Activated CD4-positive, alpha-beta T cell treated with anti-CD3 and anti-CD28 coated beads for 36 hours (primary cell): ENCODE data around the gene XPC. TPM values are rescaled to one million over a fixed set of nuclear protein-coding genes. Genes with fewer than 3 reads are reported as not detected.

Experiments used
- ATAC-seq: fragments of 200-7000 bp; cut with Tn5 transposase; one replicate; pipeline ENCODE4 v1.10.0; 2021; ENCODE audit warnings: mild to moderate bottlenecking, moderate library complexity
- CTCF ChIA-PET: fragments of 350-600 bp; sonication (Branson Sonifier 250); formaldehyde crosslinking; loops from one replicate; lab custom pipeline; 2021; ENCODE audit warnings: antibody characterized with exemption; lab: Charles Lee
- POLR2A ChIA-PET: fragments of 350-600 bp; sonication (Branson Sonifier 250); formaldehyde crosslinking; loops from one replicate; lab custom pipeline; 2021; ENCODE audit warnings: antibody characterized with exemption, inconsistent platforms; lab: Charles Lee
- DNase-seq: peaks from one replicate; pipeline ENCODE4 v3.0.0-alpha.2; 2020
- H3K27ac Mint-ChIP-seq: one replicate; pipeline ENCODE4 v1.8.0; 2021; ENCODE audit warnings: mixed read lengths
- H3K27me3 Mint-ChIP-seq: one replicate; pipeline ENCODE4 v1.8.0; 2021; ENCODE audit warnings: mixed read lengths
- H3K36me3 Mint-ChIP-seq: one replicate; pipeline ENCODE4 v1.8.0; 2021; ENCODE audit warnings: low read depth, mixed read lengths
- H3K4me1 Mint-ChIP-seq: one replicate; pipeline ENCODE4 v1.8.0; 2021; ENCODE audit warnings: mixed read lengths
- H3K4me3 Mint-ChIP-seq: one replicate; pipeline ENCODE4 v1.8.0; 2021; ENCODE audit warnings: mild to moderate bottlenecking, moderate library complexity, mixed read lengths
- H3K9me3 Mint-ChIP-seq: one replicate; pipeline ENCODE4 v1.8.0; 2021; ENCODE audit warnings: low read depth, mixed read lengths
- intact Hi-C, 2 experiments: fragments of 100-400 bp; cut with DNase I in 1 of 2; cut with micrococcal nuclease in 1 of 2; formaldehyde crosslinking; loops; one replicate each; pipeline versions ENCODE4 v1.14.2 to v1.15.1; 2022 to 2024; cut with DNase I, micrococcal nuclease
- total RNA-seq, 2 experiments: library from RNA; stranded (reverse); gene quantifications; one replicate each; pipeline ENCODE4 v1.2.3, GENCODE V29; 2021

XPC gene
- total RNA-seq, 2 experiments from 2014 or later, result 24.3 to 24.7 TPM

DNA sequence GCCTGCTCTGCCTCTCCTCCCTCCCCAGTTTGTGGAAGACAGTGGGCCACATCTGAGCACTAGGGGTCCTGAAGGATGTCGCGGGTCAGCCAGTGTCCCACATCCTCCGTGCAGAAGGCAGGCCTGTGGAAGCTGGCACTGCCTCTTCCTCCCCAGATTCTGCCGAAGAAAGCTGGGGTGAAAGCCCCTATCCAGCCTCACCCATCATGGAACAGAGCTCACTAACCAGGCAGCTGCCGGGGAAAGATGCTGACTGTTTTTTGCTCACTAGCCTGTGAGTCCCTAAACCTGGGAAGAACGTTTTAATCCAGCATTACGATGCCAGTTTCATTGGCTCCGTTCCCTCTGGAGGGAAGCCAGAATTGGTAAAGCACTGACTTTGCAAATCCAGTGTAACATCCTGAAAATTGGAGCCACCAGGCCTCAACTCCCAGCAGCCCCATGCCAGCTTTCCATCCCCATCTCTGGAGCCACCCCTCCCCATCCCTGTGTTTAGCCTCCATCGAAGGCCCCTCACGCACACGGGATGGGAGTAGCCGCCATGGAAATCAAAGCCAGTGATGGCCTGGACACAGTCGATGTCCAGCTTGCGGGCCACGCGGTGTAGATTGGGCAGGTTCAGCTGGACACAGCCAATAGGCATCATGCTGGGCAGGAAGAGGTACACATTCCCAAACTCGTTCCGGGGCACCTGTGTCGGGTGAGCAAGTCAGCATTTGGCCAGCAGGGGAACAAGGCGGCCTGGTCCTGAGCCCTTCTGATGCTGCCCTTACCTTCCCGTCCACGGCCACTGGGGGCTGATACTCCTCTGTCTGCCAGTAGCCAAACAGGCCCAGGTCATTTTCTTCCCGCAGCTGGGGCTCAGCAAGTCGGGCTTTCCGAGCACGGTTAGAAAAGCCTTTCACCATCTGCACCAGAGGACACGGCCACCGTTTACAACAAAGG, 30.1 kb downstream of the XPC start:
- Mint-ChIP-seq H3K36me3 (peaks cover 23% of the 10 kb centered on the region), H3K4me3 (no peak overlapping the region), H3K9me3 (no peaks in the 10 kb centered on the region), H3K4me1 (peaks cover 25% of the 10 kb centered on the region), H3K27ac (no peak overlapping the region), H3K27me3 (no peaks in the 10 kb centered on the region)
- DNase-seq (no peak), ATAC-seq (no peak)
- ChIA-PET POLR2A (no interaction called here), CTCF (no interaction called here)
- intact Hi-C loops, result loop anchor here in 1 of 2 experiments (10.0 kb wide), 1 partner anchor 256 kb away; the partner anchor contains the start of gene SLC6A6

DNA sequence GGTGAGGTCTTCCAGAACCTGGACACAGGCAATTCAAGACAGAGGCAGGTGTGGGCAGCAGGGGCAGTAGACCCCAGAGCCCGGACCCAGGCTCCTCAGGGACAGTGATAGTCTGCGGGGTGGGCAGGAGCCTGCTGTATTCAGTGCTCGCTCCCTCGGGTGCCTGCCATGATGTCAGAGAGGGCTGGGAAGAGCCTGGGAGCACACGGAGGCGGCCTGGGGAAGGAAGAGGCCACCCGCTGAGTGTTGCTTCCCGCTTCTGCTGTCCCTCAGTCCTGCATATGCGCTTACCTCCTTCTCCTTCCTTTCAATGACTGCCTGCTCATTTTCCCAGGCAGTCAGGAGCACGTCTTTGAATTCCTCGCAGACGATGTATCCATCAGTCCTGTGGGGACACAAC, 30.8 kb downstream of the XPC start:
- CTCF ChIA-PET, result no interaction called here
- no peak for DNase-seq

DNA sequence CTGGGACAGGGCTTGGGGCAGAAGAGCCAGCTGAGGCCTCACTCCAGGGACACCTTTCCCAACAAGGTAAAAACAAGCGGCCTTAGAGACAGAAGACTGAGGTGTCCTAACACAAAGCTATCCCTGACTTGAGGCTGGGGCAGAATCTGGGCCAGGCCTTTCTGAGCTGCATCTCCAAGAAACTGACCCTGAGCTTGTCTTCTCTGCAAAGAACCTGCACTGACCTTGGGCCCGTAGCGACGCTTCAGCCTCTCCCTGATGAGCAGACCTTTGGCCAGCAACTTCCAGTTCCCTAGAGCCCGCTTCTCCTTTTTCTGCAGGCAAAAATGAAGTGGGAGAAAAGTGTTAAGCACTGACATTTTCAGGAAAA, 31.4 kb downstream of the XPC start:
- ChIA-PET CTCF (no interaction called here), POLR2A (no interaction called here)
- Mint-ChIP-seq H3K36me3 (peaks cover 31% of the 10 kb centered on the region), H3K9me3 (no peaks in the 10 kb centered on the region), H3K27ac (no peak overlapping the region), H3K4me3 (no peak overlapping the region), H3K4me1 (peaks cover 38% of the 10 kb centered on the region), H3K27me3 (no peaks in the 10 kb centered on the region)
- DNase-seq, result no peak
- intact Hi-C loops, result loop anchor here in 1 of 2 experiments (10.0 kb wide), 1 partner anchor 258 kb away; the partner anchor contains the start of gene SLC6A6
- no peak for ATAC-seq

More for the DNA sequence above, 30.8 kb downstream of the XPC start:
- H3K36me3 Mint-ChIP-seq, result peaks cover 26% of the 10 kb centered on the region
- peaks cover 32% of the 10 kb centered on the region for H3K4me1 Mint-ChIP-seq
- no peak overlapping the region for H3K4me3 Mint-ChIP-seq
- no peak for ATAC-seq
- H3K27me3 Mint-ChIP-seq, result no peaks in the 10 kb centered on the region
- intact Hi-C loops, result loop anchor here in 1 of 2 experiments (10.0 kb wide), 1 partner anchor 257 kb away; the partner anchor contains the start of gene SLC6A6
- no peaks in the 10 kb centered on the region for H3K9me3 Mint-ChIP-seq
- POLR2A ChIA-PET, result no interaction called here
- H3K27ac Mint-ChIP-seq, result no peak overlapping the region

DNA sequence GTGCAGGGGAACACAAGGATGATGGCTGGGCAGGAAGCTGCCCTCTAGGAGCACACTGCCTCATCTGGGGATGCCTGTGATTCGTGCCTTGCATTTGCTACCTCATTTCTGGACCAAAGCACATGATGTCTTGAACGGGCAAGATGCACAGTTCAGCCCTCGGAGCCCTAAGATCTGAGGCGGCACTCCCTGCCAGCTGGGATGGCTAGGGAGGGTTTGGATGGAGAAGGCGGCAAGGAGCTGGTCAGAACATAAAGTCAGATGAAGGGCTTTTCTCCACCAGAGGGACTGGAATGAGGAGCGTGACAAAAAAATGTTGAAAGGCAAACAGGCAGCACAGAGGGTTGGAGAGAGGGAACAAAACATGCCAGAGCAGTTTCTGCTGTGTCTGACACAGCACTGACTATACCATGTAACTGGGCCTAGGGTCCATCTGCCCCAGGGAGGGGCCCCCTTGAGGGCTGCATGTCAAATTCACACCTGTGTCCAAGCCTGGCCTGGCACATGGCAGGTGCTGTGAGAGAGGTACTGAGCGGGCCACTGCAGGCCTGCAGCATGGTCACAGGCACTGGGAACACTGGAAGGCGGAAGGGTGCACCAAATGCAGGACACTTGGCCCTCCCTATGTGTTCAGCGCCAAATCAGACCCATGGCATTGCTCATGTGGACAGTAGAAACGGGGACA, 31.9 kb downstream of the XPC start:
- intact Hi-C loops, result loop anchor here in 1 of 2 experiments (10.0 kb wide), 1 partner anchor 258 kb away; the partner anchor contains the start of gene SLC6A6
- Mint-ChIP-seq H3K9me3 (no peaks in the 10 kb centered on the region), H3K36me3 (peaks cover 36% of the 10 kb centered on the region), H3K4me3 (no peak overlapping the region), H3K4me1 (peaks cover 43% of the 10 kb centered on the region), H3K27me3 (no peaks in the 10 kb centered on the region), H3K27ac (peak overlapping the region; percentile 13)
- no peak for DNase-seq
- ChIA-PET POLR2A (interaction anchor here (0.6 kb wide), 1 partner anchor 795 kb away, joined by 4 read pairs; no protein-coding TSS in a partner anchor), CTCF (interaction anchor here (0.8 kb wide), 1 partner anchor 53 kb away, joined by 3 read pairs; no protein-coding TSS in a partner anchor)
- ATAC-seq, result no peak

DNA sequence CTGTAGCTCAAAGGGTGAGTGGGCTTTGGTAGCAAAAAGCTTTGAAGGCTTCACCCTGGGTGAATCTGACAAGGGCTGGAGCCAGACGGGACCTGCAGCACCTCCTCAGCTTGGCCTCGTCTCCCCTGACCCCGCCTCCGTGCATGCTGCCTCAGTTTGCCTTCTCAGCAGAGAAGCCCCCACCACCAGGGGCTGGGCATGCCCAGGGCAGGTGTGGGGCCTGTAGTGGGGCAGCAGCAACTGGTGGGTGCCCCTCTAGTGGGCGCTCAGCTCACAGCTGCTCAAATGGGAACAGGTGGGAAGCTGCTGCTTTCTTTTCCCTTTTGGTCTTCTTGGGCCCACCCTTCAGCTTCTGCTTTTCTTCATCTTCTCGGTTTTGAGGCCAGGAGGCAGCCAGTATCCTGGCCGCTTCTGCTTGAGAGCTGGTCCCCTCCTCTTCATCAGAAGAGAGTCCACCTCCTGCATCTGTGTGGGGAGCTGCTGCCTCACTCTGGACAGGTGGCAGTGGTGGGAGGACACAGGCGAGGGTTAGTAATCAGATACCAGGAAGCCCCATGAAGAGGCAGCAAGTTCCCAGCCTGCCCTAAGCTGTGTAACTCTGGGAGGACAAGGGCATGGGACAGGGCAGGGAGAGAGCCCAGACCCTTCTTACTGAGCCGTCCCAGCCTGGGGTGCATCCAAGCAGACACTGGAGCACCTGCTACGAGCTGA, 32.6 kb downstream of the XPC start:
- H3K36me3 Mint-ChIP-seq, result peaks cover 36% of the 10 kb centered on the region
- peak overlapping the region; percentile 13 for H3K27ac Mint-ChIP-seq
- intact Hi-C loops, result loop anchor here (2.0 to 10.0 kb wide), 2 partner anchors 259 to 953 kb away; partner anchors contain the start of genes RBSN (in 1 of the 2) and SLC6A6 (in 1 of the 2)
- no peak for DNase-seq
- peaks cover 49% of the 10 kb centered on the region for H3K4me1 Mint-ChIP-seq
- no peak overlapping the region for H3K4me3 Mint-ChIP-seq
- H3K9me3 Mint-ChIP-seq, result no peaks in the 10 kb centered on the region
- POLR2A ChIA-PET, result interaction anchor here (0.6 to 1.3 kb wide), 3 partner anchors 21 to 795 kb away, joined by 3 to 7 read pairs (median 4); partner anchors contain the start of genes CHCHD4 and TMEM43
- CTCF ChIA-PET, result interaction anchor here (0.7 to 1.6 kb wide), 3 partner anchors 14 to 78 kb away, joined by 3 read pairs; no protein-coding TSS in a partner anchor
- no peaks in the 10 kb centered on the region for H3K27me3 Mint-ChIP-seq
- ATAC-seq, result no peak

DNA sequence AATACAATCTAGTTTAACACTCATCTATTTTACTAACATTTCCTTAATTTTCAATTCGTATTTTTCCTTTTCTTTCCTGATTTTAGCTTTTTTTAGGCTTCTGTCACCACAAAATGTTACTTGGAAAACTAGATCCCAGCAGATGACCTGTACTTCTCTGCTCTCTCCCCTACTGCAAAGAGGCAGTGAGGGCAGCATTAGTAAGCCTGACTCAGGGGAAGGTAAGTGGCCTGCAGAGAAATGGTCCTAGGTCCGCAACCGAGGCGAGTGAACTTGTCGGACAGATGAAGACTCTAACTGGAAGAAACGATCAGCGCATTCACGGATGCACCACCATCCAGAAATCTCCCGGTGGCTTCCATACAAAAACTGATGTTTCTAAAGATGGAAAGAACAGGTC, 33.2 kb downstream of the XPC start:
- ChIA-PET CTCF (interaction anchor here (0.7 to 1.6 kb wide), 2 partner anchors 14 to 77 kb away, joined by 3 read pairs; no protein-coding TSS in a partner anchor), POLR2A (interaction anchor here (0.9 to 1.3 kb wide), 3 partner anchors 20 to 33 kb away, joined by 3 to 7 read pairs (median 4); partner anchors contain the start of genes CHCHD4, LSM3, TMEM43 and XPC)
- no peak for DNase-seq
- Mint-ChIP-seq H3K4me1 (peaks cover 55% of the 10 kb centered on the region), H3K27ac (peak overlapping the region; percentile 85), H3K9me3 (no peaks in the 10 kb centered on the region), H3K4me3 (no peak overlapping the region), H3K36me3 (peaks cover 40% of the 10 kb centered on the region), H3K27me3 (no peaks in the 10 kb centered on the region)
- ATAC-seq, result no peak
- intact Hi-C loops, result loop anchor here (2.0 to 10.0 kb wide), 2 partner anchors 260 to 954 kb away; partner anchors contain the start of genes RBSN (in 1 of the 2) and SLC6A6 (in 1 of the 2)

DNA sequence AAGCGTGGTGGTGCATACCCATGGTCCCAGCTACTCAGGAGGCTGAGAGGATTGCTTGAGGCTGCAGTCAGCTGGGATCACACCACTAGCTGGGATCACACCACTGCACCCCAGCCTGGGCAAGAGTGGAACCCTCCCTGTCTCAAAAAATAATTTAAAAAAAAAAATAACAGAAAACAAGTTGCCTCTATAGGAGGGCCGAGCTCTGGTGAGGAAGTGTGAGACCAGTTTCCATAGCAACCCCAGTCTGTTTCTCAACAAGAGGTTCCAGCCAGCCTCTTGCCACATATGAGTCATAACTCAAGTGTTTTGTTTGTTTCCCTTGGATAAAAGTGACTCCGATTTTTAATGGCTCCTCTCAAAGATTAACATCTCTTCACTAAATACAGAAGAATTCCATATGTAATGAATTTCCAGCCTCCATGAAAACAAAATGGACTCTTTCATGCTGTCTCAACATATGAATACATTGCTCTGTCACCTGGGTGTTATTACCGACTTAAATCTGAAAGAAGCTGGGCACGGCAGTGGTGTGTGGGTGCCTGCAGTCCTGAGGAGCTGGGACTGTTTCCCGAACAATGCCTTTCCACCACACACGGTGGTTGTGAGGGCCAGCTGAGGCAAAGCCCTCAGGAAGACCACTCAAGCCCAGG, 33.9 kb downstream of the XPC start:
- Mint-ChIP-seq H3K4me1 (peaks cover 56% of the 10 kb centered on the region), H3K9me3 (no peaks in the 10 kb centered on the region), H3K36me3 (peaks cover 42% of the 10 kb centered on the region), H3K27me3 (no peaks in the 10 kb centered on the region), H3K27ac (peak overlapping the region; percentile 86), H3K4me3 (no peak overlapping the region)
- ChIA-PET CTCF (interaction anchor here (0.7 to 1.6 kb wide), 5 partner anchors 8 to 59 kb away, joined by 3 to 5 read pairs (median 4); no protein-coding TSS in a partner anchor), POLR2A (interaction anchor here (0.9 to 1.3 kb wide), 3 partner anchors 20 to 34 kb away, joined by 3 to 7 read pairs (median 4); partner anchors contain the start of genes CHCHD4, LSM3, TMEM43 and XPC)
- DNase-seq, result peak; percentile 71
- ATAC-seq, result peak; percentile 85
- intact Hi-C loops, result loop anchor here (1.0 to 10.0 kb wide), 6 partner anchors 19 to 954 kb away; partner anchors contain the start of genes CHCHD4 (in 1 of the 2), LSM3 (in 1 of the 2), RBSN (in 1 of the 2) and SLC6A6 (in 1 of the 2)

DNA sequence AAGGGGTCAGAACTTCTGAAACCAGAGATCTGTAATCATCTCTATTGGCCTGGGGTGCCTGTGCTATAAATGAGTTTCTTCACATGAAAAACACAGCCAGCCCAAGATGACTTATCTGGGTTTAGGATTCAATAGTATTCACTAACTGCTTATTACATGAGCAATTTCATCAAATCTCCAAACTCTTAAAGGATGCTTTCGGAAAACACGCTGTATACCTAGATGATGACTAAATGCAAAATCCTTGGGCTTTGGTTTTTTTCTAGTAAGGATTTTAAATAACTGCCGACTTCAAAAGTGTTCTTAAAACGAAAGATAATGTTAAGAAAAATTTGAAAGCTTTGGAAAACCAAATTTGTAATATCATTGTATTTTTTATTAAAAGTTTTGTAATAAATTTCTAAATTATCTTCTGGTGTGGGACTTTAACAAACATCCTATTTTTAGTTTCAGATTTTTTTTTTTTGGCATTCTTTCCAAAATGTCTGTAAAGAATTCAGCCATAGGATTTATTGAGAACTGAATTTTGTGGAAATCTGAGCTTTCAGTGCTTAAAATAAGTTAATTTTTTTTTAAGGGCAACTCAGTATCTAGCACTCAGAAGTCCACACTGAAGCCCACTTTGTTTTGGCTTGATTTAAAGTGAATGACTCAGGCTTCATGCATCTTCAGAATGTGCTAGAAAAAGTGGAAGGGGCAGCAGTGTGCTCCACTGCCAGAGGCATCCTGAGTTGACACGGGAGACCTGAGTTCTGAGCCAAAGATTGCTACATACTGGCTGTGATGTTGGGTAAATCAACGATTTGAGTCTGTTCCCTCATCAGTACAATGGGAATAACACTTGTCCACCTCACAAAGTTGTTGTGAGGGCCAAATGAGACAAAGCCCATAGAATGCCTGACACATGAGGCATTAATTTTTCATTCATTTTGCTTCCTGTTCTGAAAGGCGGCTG, 34.9 kb downstream of the XPC start:
- Mint-ChIP-seq H3K4me1 (peaks cover 56% of the 10 kb centered on the region), H3K27me3 (no peaks in the 10 kb centered on the region), H3K4me3 (no peak overlapping the region), H3K36me3 (peaks cover 40% of the 10 kb centered on the region), H3K9me3 (no peaks in the 10 kb centered on the region), H3K27ac (peak overlapping the region; percentile 91)
- DNase-seq (no peak), ATAC-seq (peak; percentile 35)
- POLR2A ChIA-PET, result interaction anchor here (1.0 to 2.0 kb wide), 2 partner anchors 18 to 35 kb away, joined by 5 to 9 read pairs; partner anchors contain the start of genes CHCHD4, LSM3, TMEM43 and XPC
- CTCF ChIA-PET, result interaction anchor here (0.7 to 2.5 kb wide), 9 partner anchors 9 to 60 kb away, joined by 3 to 6 read pairs (median 4); partner anchors contain the start of gene LSM3
- intact Hi-C loops, result loop anchor here (1.0 to 10.0 kb wide), 6 partner anchors 18 to 955 kb away; partner anchors contain the start of genes CHCHD4 (in 1 of the 2), LSM3 (in 1 of the 2), RBSN (in 1 of the 2) and SLC6A6 (in 1 of the 2)
